Loucy (cell line): ENCODE results near the gene FAM193B.

Experiments
- CTCF ChIP-seq: fragments of 200-600 bp; sonication (generic); conservative IDR thresholded peaks from 2 replicates; pipeline ENCODE4 v1.5.1; 2014; ENCODE audit warnings: mild to moderate bottlenecking, antibody characterized with exemption, low read length
- EZH2phosphoT487 ChIP-seq: fragments of 200-600 bp; IDR thresholded peaks from 2 replicates; pipeline ENCODE4 v1.6.1; 2018; ENCODE audit warnings: antibody characterized with exemption, mild to moderate bottlenecking, moderate library complexity, borderline replicate concordance

GRCh38 chr5:177474002-177474476, 80.3 kb downstream of the FAM193B start:
- TF ChIP-seq CTCF (no peak), EZH2phosphoT487 (no peak)
